ENCODE results near the gene GJC1.
"Not testable (repeated sequence)": the region's sequence is repeated elsewhere in the genome, so short reads cannot be mapped to it uniquely, and the experiment has no call there.

GJC1 gene

GRCh38 chr17:44844390-44844830 is 14.3 kb upstream of the GJC1 start:
- peak; percentile 73 for DNase-seq

GRCh38 chr17:44842748-44843147 is 12.7 kb upstream of the GJC1 start:
- peak; percentile 51 for DNase-seq

GRCh38 chr17:44840936-44841335 is 10.8 kb upstream of the GJC1 start:
- peak; percentile 47 for DNase-seq

GRCh38 chr17:44840274-44840673 is 10.2 kb upstream of the GJC1 start:
- DNase-seq: no peak

GRCh38 chr17:44837196-44837595 is 7.1 kb upstream of the GJC1 start:
- no peak for DNase-seq

GRCh38 chr17:44832805-44833204 is 2.7 kb upstream of the GJC1 start:
- DNase-seq: no peak

GRCh38 chr17:44831371-44831770 is 1.3 kb upstream of the GJC1 start:
- DNase-seq: no peak

- peak; percentile 34 for DNase-seq
These were observed 537 bp upstream of the GJC1 start for GRCh38 chr17:44830359-44831288.

GRCh38 chr17:44828919-44829522 is 1.1 kb downstream of the GJC1 start:
- DNase-seq: peak; percentile 39

- peak; percentile 32 for DNase-seq
These were observed 2.2 kb downstream of the GJC1 start for GRCh38 chr17:44827863-44828262.

GRCh38 chr17:44826123-44826790 is 3.8 kb downstream of the GJC1 start:
- DNase-seq: peak; percentile 73

GRCh38 chr17:44825236-44825635 is 4.9 kb downstream of the GJC1 start:
- DNase-seq: not testable (repeated sequence)

GRCh38 chr17:44820631-44821212 is 9.4 kb downstream of the GJC1 start:
- DNase-seq: peak; percentile 94

GRCh38 chr17:44818508-44818907 is 11.6 kb downstream of the GJC1 start:
- DNase-seq: not testable (repeated sequence)

GRCh38 chr17:44812263-44812662 is 17.8 kb downstream of the GJC1 start:
- no peak for DNase-seq

GRCh38 chr17:44808656-44809388 is 21.3 kb downstream of the GJC1 start:
- DNase-seq: not testable (repeated sequence)

- no peak for DNase-seq
These were observed 21.9 kb downstream of the GJC1 start for GRCh38 chr17:44808156-44808555.

GRCh38 chr17:44807817-44808155 is 22.3 kb downstream of the GJC1 start:
- no peak for DNase-seq

- no peak for DNase-seq
These were observed 22.8 kb downstream of the GJC1 start for GRCh38 chr17:44807093-44807816.

GRCh38 chr17:44804302-44805089 is 25.6 kb downstream of the GJC1 start:
- no peak for DNase-seq

- DNase-seq: peak; percentile 54
These were observed 28.2 kb downstream of the GJC1 start for GRCh38 chr17:44801880-44802279.
